Left ventricle myocardium superior (tissue), 1 donor: ENCODE measurements around the gene NPW. TPM values are rescaled to one million over a fixed set of nuclear protein-coding genes. Genes with fewer than 3 reads are reported as not detected.

Experiments
- ATAC-seq: fragments of 200-7000 bp; cut with Tn5 transposase; one replicate; pipeline ENCODE4 v1.9.1; 2020; ENCODE audit warnings: mild to moderate bottlenecking, moderate library complexity
- DNase-seq: peaks from one replicate; pipeline ENCODE4 v3.0.0-alpha.2; 2020
- intact Hi-C: fragments of 100-400 bp; cut with micrococcal nuclease; formaldehyde crosslinking; loops from one replicate; pipeline ENCODE4 v1.11.0; 2022
- total RNA-seq: library from RNA; stranded (reverse); fragmentation: NEBNext Ultra II Directional; extraction: Animal tissue kit (Norgen Biotek cat#: 25700); gene quantifications from one replicate; pipeline ENCODE4 v1.2.1, GENCODE V29; 2021
- donor health status: DM: no; HTN: yes; CAD: no; lungs with severe emphysema.

The NPW gene
- total RNA-seq, 1 donor from 2014 or later: not detected

GRCh38 chr16:2015117-2015946, 4.3 kb upstream of the NPW start:
- intact Hi-C loops: no loop called here
- ATAC-seq (no peak), DNase-seq (no peak)

- intact Hi-C loops: no loop called here
- DNase-seq (no peak), ATAC-seq (no peak)
Measured at GRCh38 chr16:2015947-2016208, 3.7 kb upstream of the NPW start.

GRCh38 chr16:2016407-2016922, 3.1 kb upstream of the NPW start:
- ATAC-seq (no peak), DNase-seq (peak; percentile 30)
- intact Hi-C loops: no loop called here

GRCh38 chr16:2019921-2020831, 591 bp downstream of the NPW start:
- DNase-seq (no peak), ATAC-seq (no peak)
- intact Hi-C loops: no loop called here

GRCh38 chr16:2022723-2023091, 3.1 kb downstream of the NPW start:
- intact Hi-C loops: no loop called here
- ATAC-seq (peak; percentile 20), DNase-seq (no peak)

- intact Hi-C loops: no loop called here
- DNase-seq: peak; percentile 96
- ATAC-seq: peak; percentile 88
Measured at GRCh38 chr16:2023092-2024031, 3.8 kb downstream of the NPW start.

GRCh38 chr16:2024032-2024420, 4.4 kb downstream of the NPW start:
- intact Hi-C loops: no loop called here
- no peak for DNase-seq
- no peak for ATAC-seq

GRCh38 chr16:2025251-2025650, 5.7 kb downstream of the NPW start:
- intact Hi-C loops: no loop called here
- DNase-seq (no peak), ATAC-seq (no peak)

GRCh38 chr16:2025878-2026460, 6.4 kb downstream of the NPW start:
- intact Hi-C loops: no loop called here
- no peak for ATAC-seq
- DNase-seq: no peak

- DNase-seq (peak; percentile 76), ATAC-seq (peak; percentile 28)
- intact Hi-C loops: no loop called here
Measured at GRCh38 chr16:2026461-2027023, 7.0 kb downstream of the NPW start, which contains the start of gene NHERF2. Gene NHERF2, plus strand, starts transcription at chr16:2026902. Its CDS starts 104 bp downstream, at chr16:2027006.

- intact Hi-C loops: no loop called here
- peak; percentile 50 for DNase-seq
- no peak for ATAC-seq
Measured at GRCh38 chr16:2027024-2028010, 7.7 kb downstream of the NPW start.

- no peak for ATAC-seq
- no peak for DNase-seq
- intact Hi-C loops: no loop called here
Measured at GRCh38 chr16:2028146-2028545, 8.6 kb downstream of the NPW start.

- intact Hi-C loops: no loop called here
- ATAC-seq (no peak), DNase-seq (no peak)
Measured at GRCh38 chr16:2028620-2029220, 9.1 kb downstream of the NPW start.

GRCh38 chr16:2029350-2029749, 9.8 kb downstream of the NPW start:
- ATAC-seq (no peak), DNase-seq (no peak)
- intact Hi-C loops: no loop called here

GRCh38 chr16:2030036-2030435, 10.5 kb downstream of the NPW start:
- ATAC-seq: no peak
- intact Hi-C loops: no loop called here
- no peak for DNase-seq

- peak; percentile 68 for DNase-seq
- ATAC-seq: peak; percentile 11
- intact Hi-C loops: no loop called here
Measured at GRCh38 chr16:2031081-2031577, 11.5 kb downstream of the NPW start.
